ENCODE measurements around the gene RPLP2. TPM values are rescaled to one million over a fixed set of nuclear protein-coding genes. Genes with fewer than 3 reads are reported as not detected.
A peak's percentile ranks its signal among the peaks of the same experiment; 100 is the strongest.

The RPLP2 gene
- total RNA-seq, 1 experiment from 2014 or later = 1,270 TPM

- Histone ChIP-seq H3K4me1 (replicated peaks; ENCODE audit: insufficient read depth) (peaks cover 8% of the 10 kb centered on the region), H4K20me1 (ENCODE audit: insufficient read depth) (no peaks in the 10 kb centered on the region), H3K9me2 (ENCODE audit: insufficient read depth) (no peaks in the 10 kb centered on the region), H3K9me3 (ENCODE audit: insufficient read depth, low read depth) (no peaks in the 10 kb centered on the region), H3K4me3 (no peak overlapping the region), H3K36me3 (ENCODE audit: low read depth) (no peaks in the 10 kb centered on the region), H3F3A (ENCODE audit: insufficient read depth, low read depth) (peaks cover 7% of the 10 kb centered on the region; the same call in 1 of the 2 replicates), H3K79me2 (ENCODE audit: low read depth) (no peaks in the 10 kb centered on the region), H3K4me2 (no peak overlapping the region), H3K27ac (no peak overlapping the region), H3K27me3 (ENCODE audit: insufficient read depth, low read depth) (no peaks in the 10 kb centered on the region), H2AFZ (no peak overlapping the region)
- TF ChIP-seq, protein P1, sequence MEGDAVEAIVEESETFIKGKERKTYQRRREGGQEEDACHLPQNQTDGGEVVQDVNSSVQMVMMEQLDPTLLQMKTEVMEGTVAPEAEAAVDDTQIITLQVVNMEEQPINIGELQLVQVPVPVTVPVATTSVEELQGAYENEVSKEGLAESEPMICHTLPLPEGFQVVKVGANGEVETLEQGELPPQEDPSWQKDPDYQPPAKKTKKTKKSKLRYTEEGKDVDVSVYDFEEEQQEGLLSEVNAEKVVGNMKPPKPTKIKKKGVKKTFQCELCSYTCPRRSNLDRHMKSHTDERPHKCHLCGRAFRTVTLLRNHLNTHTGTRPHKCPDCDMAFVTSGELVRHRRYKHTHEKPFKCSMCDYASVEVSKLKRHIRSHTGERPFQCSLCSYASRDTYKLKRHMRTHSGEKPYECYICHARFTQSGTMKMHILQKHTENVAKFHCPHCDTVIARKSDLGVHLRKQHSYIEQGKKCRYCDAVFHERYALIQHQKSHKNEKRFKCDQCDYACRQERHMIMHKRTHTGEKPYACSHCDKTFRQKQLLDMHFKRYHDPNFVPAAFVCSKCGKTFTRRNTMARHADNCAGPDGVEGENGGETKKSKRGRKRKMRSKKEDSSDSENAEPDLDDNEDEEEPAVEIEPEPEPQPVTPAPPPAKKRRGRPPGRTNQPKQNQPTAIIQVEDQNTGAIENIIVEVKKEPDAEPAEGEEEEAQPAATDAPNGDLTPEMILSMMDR (conservative IDR thresholded peaks at IDR 0.05) = no peak
- no peak for TF ChIP-seq EZH2 (IDR thresholded peaks at IDR 0.05; ENCODE audit: low read depth)
- intact Hi-C loops (cut with micrococcal nuclease; ENCODE audit: unreplicated experiment) = no loop called here
- ChIA-PET CTCF (no interaction called here), POLR2A (ENCODE audit: unreplicated experiment) (interaction anchor here (0.9 kb wide), 1 partner anchor 10 kb away, joined by 3 read pairs; no protein-coding TSS in a partner anchor)
- no peak for DNase-seq
- no TSS peak for BruUV-seq (replicated peaks)
Measured at GRCh38 chr11:793556-793955, 16.2 kb upstream of the RPLP2 start.

- BruUV-seq (replicated peaks) = no TSS peak
- Histone ChIP-seq H3F3A (ENCODE audit: insufficient read depth, low read depth) (peaks cover 7% of the 10 kb centered on the region; the same call in 1 of the 2 replicates), H3K27ac (no peak overlapping the region), H3K4me1 (replicated peaks; ENCODE audit: insufficient read depth) (peaks cover 8% of the 10 kb centered on the region), H3K4me3 (no peak overlapping the region), H3K36me3 (ENCODE audit: low read depth) (no peaks in the 10 kb centered on the region), H3K9me2 (ENCODE audit: insufficient read depth) (no peaks in the 10 kb centered on the region), H3K27me3 (ENCODE audit: insufficient read depth, low read depth) (no peaks in the 10 kb centered on the region), H4K20me1 (ENCODE audit: insufficient read depth) (no peaks in the 10 kb centered on the region), H3K4me2 (no peak overlapping the region), H3K9me3 (ENCODE audit: insufficient read depth, low read depth) (no peaks in the 10 kb centered on the region), H2AFZ (no peak overlapping the region), H3K79me2 (ENCODE audit: low read depth) (no peaks in the 10 kb centered on the region)
- intact Hi-C loops (cut with micrococcal nuclease; ENCODE audit: unreplicated experiment) = no loop called here
- POLR2A ChIA-PET (ENCODE audit: unreplicated experiment) = interaction anchor here (0.9 kb wide), 1 partner anchor 10 kb away, joined by 3 read pairs; no protein-coding TSS in a partner anchor
- no peak for DNase-seq
- CTCF ChIA-PET = no interaction called here
- TF ChIP-seq EZH2 (IDR thresholded peaks at IDR 0.05; ENCODE audit: low read depth) = no peak
- TF ChIP-seq, protein P1 (conservative IDR thresholded peaks at IDR 0.05) = no peak
Measured at GRCh38 chr11:794013-794765, 15.6 kb upstream of the RPLP2 start.

GRCh38 chr11:794766-795633, 14.8 kb upstream of the RPLP2 start:
- intact Hi-C loops (cut with micrococcal nuclease; ENCODE audit: unreplicated experiment) = loop anchor here (5.0 kb wide), 1 partner anchor 48 kb away; the partner anchor contains the start of gene TALDO1
- peak in 1 of 2 experiments; percentile 35 for DNase-seq
- H3K9me3 ChIP-seq (ENCODE audit: insufficient read depth, low read depth) = no peaks in the 10 kb centered on the region
- peaks cover 8% of the 10 kb centered on the region for H3K4me1 ChIP-seq (replicated peaks; ENCODE audit: insufficient read depth)
- ChIA-PET CTCF (no interaction called here), POLR2A (ENCODE audit: unreplicated experiment) (interaction anchor here (0.8 to 1.2 kb wide), 2 partner anchors 18 to 24 kb away, joined by 7 read pairs; partner anchors contain the start of genes GATD1 and PNPLA2)
- H2AFZ ChIP-seq = no peak overlapping the region
- no peaks in the 10 kb centered on the region for H4K20me1 ChIP-seq (ENCODE audit: insufficient read depth)
- H3K4me2 ChIP-seq = peak overlapping the region; percentile 75
- no TSS peak for BruUV-seq (replicated peaks)
- no peak overlapping the region for H3K27ac ChIP-seq
- peak overlapping the region; percentile 80; the same call in 1 of the 2 replicates for H3K4me3 ChIP-seq
- H3K79me2 ChIP-seq (ENCODE audit: low read depth) = no peaks in the 10 kb centered on the region
- TF ChIP-seq EZH2 (IDR thresholded peaks at IDR 0.05; ENCODE audit: low read depth) = no peak
- TF ChIP-seq, protein P1 (conservative IDR thresholded peaks at IDR 0.05) = no peak
- no peaks in the 10 kb centered on the region for H3K9me2 ChIP-seq (ENCODE audit: insufficient read depth)
- peaks cover 7% of the 10 kb centered on the region; the same call in 1 of the 2 replicates for H3F3A ChIP-seq (ENCODE audit: insufficient read depth, low read depth)
- no peaks in the 10 kb centered on the region for H3K27me3 ChIP-seq (ENCODE audit: insufficient read depth, low read depth)
- H3K36me3 ChIP-seq (ENCODE audit: low read depth) = no peaks in the 10 kb centered on the region
